CD4-positive, alpha-beta T cell (primary cell): Measurements from ENCODE around the gene LRRFIP2. TPM values are rescaled to one million over a fixed set of nuclear protein-coding genes. Genes with fewer than 3 reads are reported as not detected.

Source experiments
- ATAC-seq: fragments of 200-7000 bp; cut with Tn5 transposase; one replicate; pipeline ENCODE4 v1.10.0; 2022; ENCODE audit warnings: mild to moderate bottlenecking; ENCODE audit not compliant: poor library complexity
- CTCF ChIA-PET: fragments of 350-600 bp; sonication (Branson Sonifier 250); formaldehyde crosslinking; loops from one replicate; lab custom pipeline; 2021; ENCODE audit warnings: antibody characterized with exemption, inconsistent platforms; lab: Charles Lee
- POLR2A ChIA-PET: fragments of 350-600 bp; sonication (Branson Sonifier 250); formaldehyde crosslinking; loops from one replicate; lab custom pipeline; 2021; ENCODE audit warnings: antibody characterized with exemption, inconsistent platforms; lab: Charles Lee
- DNase-seq, 14 experiments: peaks; one replicate each; pipeline ENCODE4 v3.0.0-alpha.2; 2013 to 2020; ENCODE audit warnings: mixed read lengths in 2 of 14
- H3K27ac ChIP-seq, 2 donors: one replicate each; pipeline versions ENCODE4 v1.5.1 to v1.7.0; 2013; ENCODE audit warnings: low read length in 2 of 2, low read depth in 1 of 2, mild to moderate bottlenecking in 1 of 2
- H3K27me3 ChIP-seq, 2 experiments: 1 replicate in 1 of 2; 2 replicates in 1 of 2; pipeline versions ENCODE4 v1.6.1 to v1.7.0; 2013; ENCODE audit warnings: low read length in 2 of 2, control low read depth in 1 of 2, mild to moderate bottlenecking in 1 of 2, moderate library complexity in 1 of 2; ENCODE audit not compliant: insufficient read depth in 2 of 2, control insufficient read depth in 1 of 2
- H3K36me3 ChIP-seq: one replicate; pipeline ENCODE4 v1.6.1; 2013; ENCODE audit warnings: low read length, control low read depth; ENCODE audit not compliant: insufficient read depth
- H3K4me1 ChIP-seq: one replicate; pipeline ENCODE4 v1.6.1; 2013; ENCODE audit warnings: low read length, control low read depth; ENCODE audit not compliant: insufficient read depth
- H3K4me3 ChIP-seq: one replicate; pipeline ENCODE4 v1.5.1; 2013; ENCODE audit warnings: mild to moderate bottlenecking, low read length, moderate library complexity
- H3K9me3 ChIP-seq, 2 experiments: 1 replicate in 1 of 2; 2 replicates in 1 of 2; pipeline versions ENCODE4 v1.6.1 to v1.7.0; 2013; ENCODE audit warnings: low read length in 2 of 2, mild to moderate bottlenecking in 2 of 2, control low read depth in 1 of 2, moderate library complexity in 1 of 2; ENCODE audit not compliant: control insufficient read depth in 1 of 2, insufficient read depth in 1 of 2
- H3K27ac Mint-ChIP-seq: one replicate; pipeline ENCODE4 v1.8.0; 2020; ENCODE audit warnings: mixed read lengths
- H3K27me3 Mint-ChIP-seq: one replicate; pipeline ENCODE4 v1.8.0; 2021; ENCODE audit warnings: mixed read lengths
- H3K36me3 Mint-ChIP-seq: one replicate; pipeline ENCODE4 v1.8.0; 2021; ENCODE audit warnings: low read depth, mixed read lengths
- H3K4me1 Mint-ChIP-seq: one replicate; pipeline ENCODE4 v1.8.0; 2021; ENCODE audit warnings: low read depth, mixed read lengths
- H3K4me3 Mint-ChIP-seq: one replicate; pipeline ENCODE4 v1.8.0; 2020; ENCODE audit warnings: mild to moderate bottlenecking, mixed read lengths
- H3K9me3 Mint-ChIP-seq: one replicate; pipeline ENCODE4 v1.8.0; 2020; ENCODE audit warnings: mixed read lengths
- intact Hi-C, 2 experiments: fragments of 100-400 bp; cut with DNase I in 1 of 2; cut with micrococcal nuclease in 1 of 2; formaldehyde crosslinking; loops; one replicate each; pipeline versions ENCODE4 v1.15.1 to v1.9.0; 2023 to 2025; cut with DNase I, micrococcal nuclease
- total RNA-seq, 174 experiments: library from RNA in 2 of 174; stranded (reverse) in 2 of 174; gene quantifications; one replicate each; pipeline ENCODE4 v1.2.3 and lab custom pipeline; 2021 to 2026
- TF ChIP-seq, protein P1 (sequence below): fragments of 200-600 bp; IDR thresholded peaks from one replicate; pipeline ENCODE4 v1.8.0; 2022; ENCODE audit warnings: antibody characterized with exemption, mild to moderate bottlenecking

The LRRFIP2 gene
- total RNA-seq, 2 experiments from 2014 or later: 34.2 to 34.8 TPM

DNA sequence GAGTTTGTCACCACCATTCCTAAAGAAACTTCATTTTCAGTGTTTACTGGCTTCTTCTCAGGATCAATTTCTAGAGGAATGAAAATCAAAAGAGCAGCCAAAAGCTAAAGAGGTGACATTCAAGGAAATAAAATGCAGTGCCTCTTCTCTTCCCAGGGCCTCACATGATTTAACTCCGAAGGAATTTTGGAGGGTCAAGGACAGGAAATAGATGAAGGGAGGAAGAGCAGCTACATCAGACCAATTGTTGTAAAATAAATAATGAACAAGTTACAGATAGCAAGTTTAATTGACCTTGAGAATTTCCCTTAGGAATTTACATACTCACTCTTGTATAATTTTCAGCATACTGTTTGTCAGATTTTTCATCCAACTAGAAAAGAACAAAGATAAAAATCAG is 78.1 kb downstream of the LRRFIP2 start:
- intact Hi-C loops: no loop called here
- Mint-ChIP-seq H3K4me3 (no peak overlapping the region), H3K4me1 (no peaks in the 10 kb centered on the region), H3K27me3 (no peaks in the 10 kb centered on the region), H3K27ac (no peak overlapping the region), H3K36me3 (peaks cover 45% of the 10 kb centered on the region), H3K9me3 (no peaks in the 10 kb centered on the region)
- H3K4me1 ChIP-seq: no peaks in the 10 kb centered on the region
- H3K27me3 ChIP-seq: no peaks in the 10 kb centered on the region
- H3K27ac ChIP-seq: no peak overlapping the region
- TF ChIP-seq, protein P1, sequence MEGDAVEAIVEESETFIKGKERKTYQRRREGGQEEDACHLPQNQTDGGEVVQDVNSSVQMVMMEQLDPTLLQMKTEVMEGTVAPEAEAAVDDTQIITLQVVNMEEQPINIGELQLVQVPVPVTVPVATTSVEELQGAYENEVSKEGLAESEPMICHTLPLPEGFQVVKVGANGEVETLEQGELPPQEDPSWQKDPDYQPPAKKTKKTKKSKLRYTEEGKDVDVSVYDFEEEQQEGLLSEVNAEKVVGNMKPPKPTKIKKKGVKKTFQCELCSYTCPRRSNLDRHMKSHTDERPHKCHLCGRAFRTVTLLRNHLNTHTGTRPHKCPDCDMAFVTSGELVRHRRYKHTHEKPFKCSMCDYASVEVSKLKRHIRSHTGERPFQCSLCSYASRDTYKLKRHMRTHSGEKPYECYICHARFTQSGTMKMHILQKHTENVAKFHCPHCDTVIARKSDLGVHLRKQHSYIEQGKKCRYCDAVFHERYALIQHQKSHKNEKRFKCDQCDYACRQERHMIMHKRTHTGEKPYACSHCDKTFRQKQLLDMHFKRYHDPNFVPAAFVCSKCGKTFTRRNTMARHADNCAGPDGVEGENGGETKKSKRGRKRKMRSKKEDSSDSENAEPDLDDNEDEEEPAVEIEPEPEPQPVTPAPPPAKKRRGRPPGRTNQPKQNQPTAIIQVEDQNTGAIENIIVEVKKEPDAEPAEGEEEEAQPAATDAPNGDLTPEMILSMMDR: no peak
- H3K36me3 ChIP-seq: peaks cover 10% of the 10 kb centered on the region
- ChIA-PET CTCF (no interaction called here), POLR2A (no interaction called here)
- DNase-seq: no peak
- H3K4me3 ChIP-seq: no peak overlapping the region
- no peaks in the 10 kb centered on the region for H3K9me3 ChIP-seq
- no peak for ATAC-seq

DNA sequence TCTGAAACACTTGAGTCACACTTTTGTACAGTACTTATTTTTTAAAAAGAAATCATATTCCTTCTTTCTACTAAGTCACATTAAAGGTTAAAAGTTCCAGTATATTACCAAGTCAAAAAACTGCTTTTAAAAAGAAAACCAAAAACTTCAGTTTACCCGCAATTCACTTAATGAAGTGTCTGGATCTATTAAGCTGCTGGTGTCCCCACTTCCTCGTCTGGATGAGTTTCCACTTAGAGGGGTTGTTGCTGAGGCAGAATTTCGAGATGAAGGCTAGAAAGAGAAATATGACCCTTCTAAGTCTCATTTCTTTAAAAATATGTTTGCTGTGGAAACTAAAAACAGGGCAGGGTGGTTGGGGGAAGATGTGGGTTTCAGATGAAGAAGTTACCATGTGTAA is 79.7 kb downstream of the LRRFIP2 start:
- Mint-ChIP-seq H3K27ac (no peak overlapping the region), H3K4me1 (no peaks in the 10 kb centered on the region), H3K4me3 (no peak overlapping the region), H3K36me3 (peaks cover 61% of the 10 kb centered on the region), H3K27me3 (no peaks in the 10 kb centered on the region), H3K9me3 (no peaks in the 10 kb centered on the region)
- DNase-seq: no peak
- no peak for ATAC-seq
- H3K36me3 ChIP-seq: peaks cover 16% of the 10 kb centered on the region
- intact Hi-C loops: no loop called here
- no peaks in the 10 kb centered on the region for H3K9me3 ChIP-seq
- TF ChIP-seq, protein P1: no peak
- H3K4me1 ChIP-seq: no peaks in the 10 kb centered on the region
- H3K27me3 ChIP-seq: no peaks in the 10 kb centered on the region
- no peak overlapping the region for H3K4me3 ChIP-seq
- ChIA-PET POLR2A (no interaction called here), CTCF (no interaction called here)
- no peak overlapping the region for H3K27ac ChIP-seq

DNA sequence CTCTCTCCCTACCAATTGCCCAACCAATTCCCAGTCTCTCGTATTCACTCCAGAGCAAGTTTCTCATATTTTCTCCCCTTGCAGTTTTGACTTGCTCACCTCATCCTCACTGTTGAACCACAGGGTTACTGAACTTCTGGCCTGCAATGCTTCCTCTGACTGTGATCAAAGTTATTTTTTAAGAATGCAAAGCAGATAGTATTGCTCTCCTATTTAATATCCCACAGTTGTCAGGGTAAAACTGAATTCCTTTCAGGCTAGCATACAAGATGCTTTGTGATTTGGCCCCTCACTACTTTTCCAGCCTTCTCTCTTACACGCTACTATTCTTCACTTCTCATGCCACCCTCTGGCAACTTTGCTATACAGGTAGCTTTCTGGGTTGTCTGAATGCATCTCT is 80.9 kb downstream of the LRRFIP2 start:
- no peaks in the 10 kb centered on the region for H3K27me3 ChIP-seq
- Mint-ChIP-seq H3K36me3 (peaks cover 66% of the 10 kb centered on the region), H3K9me3 (no peaks in the 10 kb centered on the region), H3K4me1 (no peaks in the 10 kb centered on the region), H3K4me3 (no peak overlapping the region), H3K27ac (no peak overlapping the region), H3K27me3 (no peaks in the 10 kb centered on the region)
- no peaks in the 10 kb centered on the region for H3K4me1 ChIP-seq
- ChIA-PET POLR2A (no interaction called here), CTCF (no interaction called here)
- no peak for DNase-seq
- H3K9me3 ChIP-seq: no peaks in the 10 kb centered on the region
- TF ChIP-seq, protein P1: no peak
- intact Hi-C loops: no loop called here
- peaks cover 16% of the 10 kb centered on the region for H3K36me3 ChIP-seq
- H3K4me3 ChIP-seq: no peak overlapping the region
- no peak overlapping the region for H3K27ac ChIP-seq
- ATAC-seq: no peak
